SH-SY5Y (cell line): ENCODE measurements around the gene ZNF396.

Experiments
- GATA2 ChIP-seq: IDR thresholded peaks from 2 replicates; pipeline ENCODE4 v1.6.1; 2011; ENCODE audit warnings: mild to moderate bottlenecking, low read depth, low read length
- GATA3 ChIP-seq: IDR thresholded peaks from 2 replicates; pipeline ENCODE4 v1.6.1; 2011; ENCODE audit warnings: low read depth, mild to moderate bottlenecking, low read length, moderate library complexity

- TF ChIP-seq GATA3 (no peak), GATA2 (no peak)
These were observed 1.4 kb upstream of the ZNF396 start for GRCh38 chr18:35378574-35378896.
